Erythroblast (primary cell): ENCODE results near the gene DLL1.

Source experiments
- GATA1 ChIP-seq: IDR thresholded peaks from 2 replicates; pipeline ENCODE4 v1.6.1; 2011; ENCODE audit warnings: low read depth, mild to moderate bottlenecking, control low read depth, low read length, moderate library complexity
- POLR2A ChIP-seq: IDR thresholded peaks from 2 replicates; pipeline ENCODE4 v1.6.1; 2011; ENCODE audit warnings: mild to moderate bottlenecking, low read length

DNA sequence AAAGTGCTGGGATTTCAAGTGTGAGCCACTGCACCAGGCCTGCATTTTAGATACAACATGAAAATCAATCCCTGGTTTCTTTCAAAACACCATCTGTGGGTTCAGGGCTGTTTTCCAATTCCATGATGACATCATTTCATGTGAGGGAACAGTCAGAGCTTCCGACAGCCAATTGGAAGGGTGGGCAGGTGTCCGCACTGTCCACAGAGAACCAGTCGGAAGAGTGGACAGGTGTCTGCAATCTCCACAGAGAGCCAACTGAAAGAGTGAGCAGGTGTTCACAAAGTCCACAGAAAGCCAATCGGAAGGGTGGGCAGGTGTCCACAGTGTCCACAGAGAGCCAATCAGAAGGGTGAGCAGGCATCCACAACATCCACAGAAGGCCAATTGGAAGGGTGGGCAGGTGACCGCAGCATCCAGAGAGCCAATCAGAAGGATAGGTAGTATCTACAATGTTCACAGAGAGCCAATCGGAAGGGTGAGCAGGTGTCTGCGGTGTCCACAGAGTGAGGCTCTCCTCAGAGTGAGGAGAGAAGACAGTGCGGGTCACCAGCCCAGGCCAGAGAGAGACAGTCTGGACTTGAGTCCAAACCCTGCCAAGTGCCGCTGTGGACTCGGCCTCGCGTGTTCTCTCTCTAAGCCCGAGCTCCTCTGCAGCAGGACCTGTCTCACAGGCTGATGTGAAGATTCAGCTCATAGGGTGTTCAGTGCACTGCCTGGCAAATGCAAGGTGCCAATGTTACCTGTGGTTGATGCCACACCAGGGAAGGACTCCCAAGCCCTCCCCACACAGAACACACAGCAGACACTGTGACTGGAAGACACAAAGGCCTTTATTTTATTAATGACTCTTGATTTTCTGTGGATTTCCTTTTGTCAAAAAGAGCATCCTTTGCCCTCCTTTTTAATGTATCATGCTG is 57.3 kb downstream of the DLL1 start:
- TF ChIP-seq POLR2A (no peak), GATA1 (no peak)
